Measurements from ENCODE around the gene KEAP1.
"Not testable (repeated sequence)": the region's sequence is repeated elsewhere in the genome, so short reads cannot be mapped to it uniquely, and the experiment has no call there.

The KEAP1 gene

DNA sequence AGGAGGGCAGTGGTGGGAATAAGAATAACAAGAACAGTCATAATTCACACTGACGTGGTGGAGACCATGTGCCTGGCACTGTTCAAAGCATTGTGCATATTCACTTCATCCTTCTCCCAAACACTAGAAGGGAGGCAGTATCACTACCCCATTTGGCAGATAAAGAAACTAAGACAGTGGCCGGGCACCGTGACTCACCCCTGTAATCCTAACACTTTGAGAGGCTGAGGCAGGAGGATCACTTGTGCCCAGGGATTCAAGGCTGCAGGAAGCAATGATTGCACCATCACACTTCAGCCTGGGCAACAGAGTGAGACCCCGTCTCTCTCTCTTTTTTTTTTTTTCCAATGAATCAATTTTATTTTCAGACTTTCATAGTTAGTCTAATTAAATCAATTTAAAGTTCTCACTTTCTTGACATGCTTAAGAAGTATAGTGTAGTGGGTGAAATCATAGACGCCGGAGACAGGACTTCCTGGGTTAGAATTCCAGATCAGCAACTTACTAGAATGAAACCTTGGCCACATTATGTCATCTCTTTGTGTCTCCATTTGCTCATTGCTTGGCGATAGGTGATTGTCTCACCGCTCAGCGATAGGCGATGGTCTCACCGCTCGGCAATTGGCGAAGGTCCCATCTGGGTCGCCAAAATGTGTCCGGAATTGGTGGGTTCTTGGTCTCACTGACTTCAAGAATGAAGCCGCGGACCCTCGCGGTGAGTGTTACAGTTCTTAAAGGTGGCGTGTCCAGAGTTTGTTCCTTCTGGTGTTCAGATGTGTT is 35.2 kb upstream of the KEAP1 start:
- H3K4me3 Mint-ChIP-seq = no peak overlapping the region
- peaks cover 12% of the 10 kb centered on the region for H3K4me1 Mint-ChIP-seq
- H3K9me3 Mint-ChIP-seq = no peaks in the 10 kb centered on the region
- H3K27ac Mint-ChIP-seq = no peak overlapping the region
- no peak for DNase-seq
- no peaks in the 10 kb centered on the region for H3K36me3 Mint-ChIP-seq
- CTCF ChIA-PET = interaction anchor here (1.2 kb wide), 1 partner anchor 54 kb away, joined by 4 read pairs; no protein-coding TSS in a partner anchor
- peaks cover 91% of the 10 kb centered on the region for H3K27me3 Mint-ChIP-seq

DNA sequence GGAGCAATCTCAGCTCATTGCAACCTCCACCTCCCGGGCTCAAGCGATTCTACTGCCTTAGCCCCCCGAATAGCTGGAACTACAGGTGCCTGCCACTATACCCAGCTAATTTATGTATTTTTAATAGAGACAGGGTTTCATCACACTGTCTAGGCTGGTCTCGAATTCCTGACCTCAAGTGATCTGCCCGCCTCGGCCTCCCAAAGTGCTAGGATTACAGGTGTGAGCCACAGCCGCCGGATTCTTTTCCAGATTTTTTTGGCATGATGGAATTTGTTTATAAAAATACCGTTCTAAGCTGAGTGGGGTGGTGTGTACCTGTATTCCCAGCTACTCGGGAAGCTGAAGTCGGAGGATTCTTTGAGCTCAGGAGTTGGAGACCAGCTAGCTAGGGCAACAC is 34.5 kb upstream of the KEAP1 start:
- H3K27me3 Mint-ChIP-seq = peaks cover 95% of the 10 kb centered on the region
- H3K27ac Mint-ChIP-seq = no peak overlapping the region
- peaks cover 7% of the 10 kb centered on the region for H3K4me1 Mint-ChIP-seq
- H3K36me3 Mint-ChIP-seq = no peaks in the 10 kb centered on the region
- H3K9me3 Mint-ChIP-seq = no peaks in the 10 kb centered on the region
- no peak for DNase-seq
- no peak overlapping the region for H3K4me3 Mint-ChIP-seq
- CTCF ChIA-PET = interaction anchor here (1.2 to 1.4 kb wide), 2 partner anchors 54 to 109 kb away, joined by 4 read pairs; no protein-coding TSS in a partner anchor

DNA sequence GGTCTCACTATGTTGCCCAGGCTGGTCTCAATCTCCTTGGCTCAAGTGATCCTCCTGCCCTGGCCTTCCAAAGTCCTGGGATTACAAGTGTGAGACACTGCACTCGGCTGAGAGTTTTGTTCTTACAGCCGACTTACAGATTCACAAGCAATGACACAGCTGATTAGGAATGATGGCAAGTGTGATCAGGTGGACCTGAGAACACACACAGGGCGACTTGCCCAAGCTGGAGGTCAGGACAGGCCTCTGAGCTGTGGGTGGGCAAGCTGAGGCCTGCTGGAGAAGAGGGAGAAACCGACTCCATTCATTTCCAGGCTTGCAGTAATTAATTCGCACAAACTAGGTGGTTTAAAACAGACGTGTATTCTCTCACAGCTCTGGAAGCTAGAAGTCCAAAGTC is 32.5 kb upstream of the KEAP1 start:
- Mint-ChIP-seq H3K27ac (no peak overlapping the region), H3K36me3 (no peaks in the 10 kb centered on the region), H3K4me1 (peaks cover 4% of the 10 kb centered on the region), H3K4me3 (no peak overlapping the region), H3K27me3 (peaks cover 82% of the 10 kb centered on the region), H3K9me3 (no peaks in the 10 kb centered on the region)
- no peak for DNase-seq
- CTCF ChIA-PET = interaction anchor here (0.6 to 1.1 kb wide), 4 partner anchors 27 to 427 kb away, joined by 3 read pairs; no protein-coding TSS in a partner anchor

DNA sequence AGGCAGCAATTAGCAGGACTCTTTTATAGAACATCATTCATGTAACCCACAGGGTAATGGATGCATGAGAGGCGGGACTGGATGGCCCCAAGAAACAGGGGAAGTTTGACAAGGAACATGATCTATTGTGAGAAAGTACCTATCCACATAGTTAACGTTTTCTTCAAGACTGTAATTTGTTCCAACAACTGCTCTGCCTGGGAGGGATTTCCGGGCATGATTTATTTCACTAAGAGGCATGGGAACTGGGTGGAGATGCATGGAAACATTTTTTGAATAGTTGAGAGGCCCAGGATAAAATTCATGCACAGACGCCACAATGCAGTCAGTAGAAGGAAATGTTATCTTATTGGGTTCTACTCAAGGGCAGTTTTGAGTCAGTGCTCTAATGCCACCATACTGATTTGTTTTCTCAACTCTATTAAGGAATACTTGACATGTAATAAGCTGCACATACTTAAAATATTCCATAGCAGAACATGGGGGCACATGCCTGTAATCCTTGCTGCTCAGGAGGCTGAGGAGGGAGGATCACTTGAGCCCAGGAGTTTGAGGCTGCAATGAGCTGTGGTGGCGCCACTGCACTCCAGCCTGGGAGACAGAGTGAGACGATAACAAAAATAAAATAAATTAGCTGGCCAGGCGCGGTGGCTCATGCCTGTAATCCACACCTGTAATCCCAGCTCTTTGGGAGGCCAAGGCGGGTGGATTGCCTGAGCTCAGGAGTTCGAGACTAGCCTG is 30.7 kb upstream of the KEAP1 start:
- Mint-ChIP-seq H3K4me3 (no peak overlapping the region), H3K27ac (no peak overlapping the region), H3K9me3 (no peaks in the 10 kb centered on the region), H3K4me1 (peaks cover 2% of the 10 kb centered on the region), H3K27me3 (peaks cover 73% of the 10 kb centered on the region), H3K36me3 (no peaks in the 10 kb centered on the region)
- no peak for DNase-seq
- CTCF ChIA-PET = no interaction called here

DNA sequence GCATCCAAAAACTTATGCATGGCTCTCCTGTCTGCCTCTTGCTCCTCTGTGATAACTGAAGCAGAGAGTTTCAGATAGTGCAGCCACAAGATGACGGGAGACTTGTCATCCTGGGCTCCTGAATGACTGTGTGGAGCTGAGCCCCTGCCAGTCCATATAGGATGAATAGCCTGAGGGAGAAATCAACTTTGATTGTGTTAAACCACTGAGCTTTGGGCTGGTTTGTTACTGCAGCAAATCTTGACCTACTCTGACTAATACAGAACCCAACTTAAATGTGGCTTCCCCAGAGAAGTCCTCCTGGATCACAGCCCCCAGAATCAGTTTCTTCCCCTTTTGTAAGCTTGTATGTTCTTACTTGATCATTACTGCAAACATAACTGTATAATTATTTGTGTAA is 29.3 kb upstream of the KEAP1 start:
- Mint-ChIP-seq H3K27ac (no peak overlapping the region), H3K27me3 (peaks cover 65% of the 10 kb centered on the region), H3K36me3 (no peaks in the 10 kb centered on the region), H3K9me3 (no peaks in the 10 kb centered on the region), H3K4me1 (no peaks in the 10 kb centered on the region), H3K4me3 (no peak overlapping the region)
- no peak for DNase-seq
- CTCF ChIA-PET = no interaction called here

DNA sequence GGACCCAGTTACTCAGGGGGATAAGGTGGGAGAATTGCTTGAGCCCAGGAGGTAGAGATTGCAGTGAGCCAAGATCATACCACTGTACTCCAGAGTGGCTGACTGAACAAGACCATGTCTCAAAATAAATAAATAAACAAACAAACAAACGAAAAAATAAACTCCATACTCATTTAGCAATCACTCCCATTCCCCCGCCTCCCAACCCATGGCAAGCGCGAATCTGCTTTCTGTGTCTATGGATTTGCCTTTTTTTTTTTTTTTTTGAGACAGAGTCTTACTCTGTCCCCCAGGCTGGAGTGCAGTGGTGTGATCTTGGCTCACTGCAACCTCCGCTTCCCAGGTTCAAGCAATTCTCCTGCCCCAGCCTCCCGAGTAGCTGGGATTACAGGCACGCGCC is 23.7 kb upstream of the KEAP1 start:
- CTCF ChIA-PET, H3K4me1 Mint-ChIP-seq, H3K9me3 Mint-ChIP-seq, H3K36me3 Mint-ChIP-seq, DNase-seq, H3K4me3 Mint-ChIP-seq, H3K27ac Mint-ChIP-seq: not testable (repeated sequence)
- H3K27me3 Mint-ChIP-seq = peaks cover 53% of the 10 kb centered on the region

DNA sequence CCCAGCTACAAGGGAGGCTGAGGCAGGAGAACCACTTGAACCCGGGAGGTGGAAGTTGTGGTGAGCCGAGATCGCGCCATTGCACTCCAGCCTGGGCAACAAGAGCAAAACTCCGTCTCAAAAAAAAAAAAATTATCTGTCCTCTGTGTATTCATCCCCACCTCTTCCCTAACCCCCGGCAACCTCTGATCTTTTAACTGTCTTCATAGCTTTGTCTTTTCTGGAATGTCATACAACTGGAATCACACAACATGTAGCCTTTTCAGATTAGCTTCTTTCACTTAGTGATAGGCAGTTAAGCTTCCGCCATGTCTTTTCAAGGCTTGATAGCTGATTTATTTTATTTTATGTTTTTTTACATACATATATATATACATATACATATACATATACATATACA is 22.5 kb upstream of the KEAP1 start:
- Mint-ChIP-seq H3K4me3 (no peak overlapping the region), H3K36me3 (no peaks in the 10 kb centered on the region), H3K27me3 (peaks cover 66% of the 10 kb centered on the region), H3K4me1 (no peaks in the 10 kb centered on the region), H3K9me3 (no peaks in the 10 kb centered on the region), H3K27ac (no peak overlapping the region)
- CTCF ChIA-PET = interaction anchor here (1.0 kb wide), 1 partner anchor 13 kb away, joined by 4 read pairs; no protein-coding TSS in a partner anchor
- DNase-seq = no peak

DNA sequence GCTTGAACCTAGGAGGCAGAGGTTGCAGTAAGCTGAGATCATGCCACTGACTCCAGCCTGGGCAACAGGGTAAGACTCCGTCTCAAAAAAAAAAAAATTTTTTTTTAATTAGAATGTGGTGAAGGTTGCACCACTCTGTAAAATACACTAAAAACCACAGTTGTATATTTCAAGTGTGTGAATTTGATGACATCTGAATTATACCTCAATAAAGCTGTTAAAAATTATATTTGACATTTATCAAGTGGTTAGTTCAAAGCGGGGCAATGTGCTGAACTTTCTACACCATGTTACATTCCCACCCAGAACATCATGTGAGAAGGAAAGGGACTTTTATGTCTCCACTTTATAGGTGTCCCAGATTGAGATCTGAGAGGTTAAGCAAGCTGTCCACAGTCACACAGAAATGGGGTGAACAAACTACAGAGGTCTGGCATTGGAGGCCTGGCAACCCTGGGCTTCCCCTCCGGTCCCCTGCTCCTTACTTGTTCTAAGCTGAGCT is 20.0 kb upstream of the KEAP1 start:
- H3K9me3 Mint-ChIP-seq = no peaks in the 10 kb centered on the region
- H3K27me3 Mint-ChIP-seq = peaks cover 78% of the 10 kb centered on the region
- CTCF ChIA-PET = interaction anchor here (0.5 to 2.2 kb wide), 2 partner anchors 14 to 52 kb away, joined by 3 to 4 read pairs; no protein-coding TSS in a partner anchor
- no peak for DNase-seq
- no peak overlapping the region for H3K27ac Mint-ChIP-seq
- no peak overlapping the region for H3K4me3 Mint-ChIP-seq
- H3K36me3 Mint-ChIP-seq = no peaks in the 10 kb centered on the region
- peaks cover 14% of the 10 kb centered on the region for H3K4me1 Mint-ChIP-seq

DNA sequence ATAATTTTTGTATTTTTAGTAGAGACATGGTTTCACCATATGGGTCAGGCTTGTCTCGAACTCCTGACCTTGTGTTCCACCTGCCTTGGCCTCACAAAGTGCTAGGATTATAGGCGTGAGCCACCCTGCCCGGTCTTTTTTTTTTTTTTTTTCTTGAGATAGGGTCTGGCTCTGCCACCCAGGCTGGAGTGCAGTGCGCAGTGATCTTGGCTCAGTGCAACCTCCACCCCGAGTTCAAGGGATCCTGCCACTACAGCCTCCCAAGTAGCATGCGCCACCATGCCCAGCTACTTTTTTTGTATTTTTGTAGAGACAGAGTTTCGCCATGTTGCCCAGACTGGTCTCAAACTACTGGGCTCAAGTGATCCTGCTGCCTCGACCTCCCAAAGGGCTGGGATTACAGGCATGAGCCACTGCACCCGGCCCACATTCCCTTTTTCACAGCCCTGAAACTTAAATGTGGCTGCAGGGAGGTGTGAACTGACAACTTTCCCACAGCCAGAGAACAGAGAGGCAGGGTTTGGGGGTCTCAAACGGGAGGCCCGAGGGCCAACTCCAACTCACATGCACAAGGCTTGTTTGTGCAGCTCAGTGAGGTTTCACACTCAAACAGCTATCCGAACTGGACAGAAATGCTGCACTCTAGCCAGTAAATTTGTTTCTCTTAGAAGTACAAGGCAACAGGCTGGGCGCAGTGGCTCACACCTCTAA is 18.5 kb upstream of the KEAP1 start:
- Mint-ChIP-seq H3K4me1 (peaks cover 21% of the 10 kb centered on the region), H3K9me3 (no peaks in the 10 kb centered on the region), H3K36me3 (no peaks in the 10 kb centered on the region), H3K27ac (no peak overlapping the region), H3K27me3 (peaks cover 89% of the 10 kb centered on the region), H3K4me3 (no peak overlapping the region)
- DNase-seq = no peak
- CTCF ChIA-PET = no interaction called here

DNA sequence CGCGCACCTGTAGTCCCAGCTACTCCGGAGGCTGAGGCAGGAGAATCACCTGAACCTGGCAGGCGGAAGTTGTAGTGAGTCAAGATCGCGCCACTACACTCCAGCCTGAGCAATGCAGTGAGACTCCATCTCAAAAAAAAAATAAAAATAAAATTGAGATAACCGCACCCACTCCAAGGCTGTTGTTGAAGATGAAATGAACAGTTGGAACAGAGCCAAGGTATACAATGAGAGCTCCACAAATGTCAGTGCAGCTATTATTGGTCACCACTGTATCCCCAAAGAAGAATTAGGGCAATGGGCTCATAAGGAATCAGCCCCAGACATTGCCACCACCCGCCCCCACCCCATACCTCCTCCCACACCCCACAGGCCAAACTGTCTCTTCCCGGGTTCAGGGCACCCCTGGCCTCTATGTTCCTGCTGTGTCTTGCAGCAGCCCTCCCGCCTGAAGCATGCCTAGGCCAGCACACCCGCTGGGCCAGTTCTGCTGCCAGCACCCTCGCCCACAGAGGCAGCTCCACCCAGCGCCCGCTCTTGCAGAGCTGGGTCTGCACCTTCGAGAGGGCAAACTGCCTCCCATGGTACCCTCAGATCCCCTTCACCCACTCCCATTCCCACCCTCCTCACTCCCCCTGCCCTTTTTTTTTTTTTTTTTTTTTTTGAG is 17.6 kb upstream of the KEAP1 start:
- Mint-ChIP-seq H3K27ac (no peak overlapping the region), H3K4me3 (no peak overlapping the region), H3K4me1 (peaks cover 23% of the 10 kb centered on the region), H3K27me3 (peaks cover 94% of the 10 kb centered on the region), H3K36me3 (no peaks in the 10 kb centered on the region), H3K9me3 (no peaks in the 10 kb centered on the region)
- CTCF ChIA-PET = interaction anchor here (1.0 kb wide), 1 partner anchor 51 kb away, joined by 3 read pairs; no protein-coding TSS in a partner anchor
- no peak for DNase-seq

DNA sequence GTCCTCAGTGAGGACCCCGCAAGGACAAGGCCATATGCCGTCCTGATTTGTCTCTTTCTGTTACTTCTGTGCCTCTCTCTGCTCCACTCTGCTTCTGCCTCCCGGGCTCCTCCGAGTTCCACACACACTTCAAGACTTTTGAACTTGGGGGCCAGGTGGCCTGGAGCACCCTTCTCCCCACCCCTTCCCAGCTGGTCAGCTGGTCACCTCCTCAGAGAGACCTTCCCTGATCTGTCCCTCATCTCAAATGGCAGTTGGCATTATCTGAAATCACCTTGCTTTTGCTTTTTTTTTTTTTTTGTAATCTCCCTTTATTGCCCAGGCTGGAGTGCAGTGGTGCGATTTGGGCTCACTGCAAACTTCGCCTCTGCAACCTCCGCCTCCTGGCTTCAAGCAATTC is 16.3 kb upstream of the KEAP1 start:
- H3K4me3 Mint-ChIP-seq = no peak overlapping the region
- H3K27me3 Mint-ChIP-seq = peaks cover 95% of the 10 kb centered on the region
- CTCF ChIA-PET = no interaction called here
- DNase-seq = no peak
- H3K36me3 Mint-ChIP-seq = no peaks in the 10 kb centered on the region
- H3K27ac Mint-ChIP-seq = no peak overlapping the region
- H3K9me3 Mint-ChIP-seq = no peaks in the 10 kb centered on the region
- peaks cover 27% of the 10 kb centered on the region for H3K4me1 Mint-ChIP-seq

DNA sequence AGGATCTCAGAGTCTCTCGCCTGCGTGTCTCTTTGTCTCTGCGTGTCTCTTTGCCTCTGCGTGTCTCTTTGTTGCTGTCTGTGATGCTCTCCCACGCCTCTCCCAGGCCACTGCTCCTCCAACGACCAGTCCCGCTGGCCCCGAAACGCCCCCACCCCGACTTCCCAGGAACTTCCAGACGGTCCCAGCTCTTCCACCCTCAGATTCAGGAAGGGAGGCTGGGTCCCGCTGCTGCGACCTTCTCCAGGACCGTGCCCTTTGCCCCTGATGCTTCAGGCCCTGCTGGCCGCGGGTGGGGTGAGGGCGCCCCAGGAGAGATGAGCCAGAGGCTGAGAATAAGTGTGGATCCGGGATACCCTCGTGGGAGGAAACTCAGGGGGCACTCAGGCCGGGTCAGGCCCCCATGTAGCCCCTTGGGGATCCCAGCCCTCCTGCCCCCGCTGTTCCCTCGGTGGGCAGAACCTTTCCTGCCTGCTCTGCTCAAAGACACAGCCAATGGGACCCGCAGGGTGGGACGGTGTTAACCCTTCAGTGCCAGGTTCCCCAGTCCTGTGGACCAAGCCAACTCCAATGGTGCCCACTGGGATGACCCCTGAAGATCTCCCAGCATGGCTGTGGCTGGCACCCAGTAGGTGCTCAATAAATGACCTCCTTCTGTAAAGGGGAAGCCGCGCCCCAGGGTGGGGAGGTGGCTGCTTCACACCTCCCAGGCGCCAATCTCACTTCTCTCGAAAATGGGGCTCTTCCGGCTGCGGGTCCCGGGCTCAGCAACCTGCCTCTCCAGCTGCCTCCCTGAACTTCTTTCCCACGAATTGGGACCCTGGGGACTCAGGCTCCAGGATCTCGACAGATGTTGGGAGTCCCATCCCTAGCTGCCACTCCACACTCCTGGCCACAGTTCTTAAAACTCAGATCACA is 15.5 kb upstream of the KEAP1 start:
- DNase-seq = peak; percentile 23
- peaks cover 95% of the 10 kb centered on the region for H3K27me3 Mint-ChIP-seq
- H3K27ac Mint-ChIP-seq = no peak overlapping the region
- H3K9me3 Mint-ChIP-seq = no peaks in the 10 kb centered on the region
- CTCF ChIA-PET = interaction anchor here (1.0 kb wide), 1 partner anchor 181 kb away, joined by 3 read pairs; no protein-coding TSS in a partner anchor
- peak overlapping the region; percentile 48 for H3K4me3 Mint-ChIP-seq
- peaks cover 29% of the 10 kb centered on the region for H3K4me1 Mint-ChIP-seq
- peaks cover 2% of the 10 kb centered on the region for H3K36me3 Mint-ChIP-seq

Data from activated naive CD4-positive, alpha-beta T cell treated with anti-CD3 and anti-CD28 coated beads, Interleukin-2, amount 10 ng/mL, durations not matched to agents 7 days and 5 days (primary cell).